HUDEP-2 (cell line): ENCODE results near the gene MOB3B.
"Not testable (repeated sequence)": the region's sequence is repeated elsewhere in the genome, so short reads cannot be mapped to it uniquely, and the experiment has no call there.

Source experiments
- DNase-seq, 76 experiments: peaks; one replicate each; lab custom pipeline; 2025; ENCODE audit not compliant: unreplicated experiment in 76 of 76; lab: John Stamatoyannopoulos, UW

MOB3B gene

GRCh38 chr9:27453860-27454553 is 75.6 kb downstream of the MOB3B start:
- no peak for DNase-seq

- no peak for DNase-seq
Measured at GRCh38 chr9:27451207-27451797, 78.3 kb downstream of the MOB3B start.

GRCh38 chr9:27450752-27451151 is 78.9 kb downstream of the MOB3B start:
- DNase-seq = no peak

- not testable (repeated sequence) for DNase-seq
Measured at GRCh38 chr9:27448356-27448755, 81.3 kb downstream of the MOB3B start.

- peak in 40 of 76 experiments; percentile 6 to 70 (median 26) for DNase-seq
Measured at GRCh38 chr9:27447031-27447683, 82.5 kb downstream of the MOB3B start.

GRCh38 chr9:27445688-27446087 is 83.9 kb downstream of the MOB3B start:
- DNase-seq = no peak

- no peak for DNase-seq
Measured at GRCh38 chr9:27445057-27445595, 84.5 kb downstream of the MOB3B start.

GRCh38 chr9:27442464-27442863 is 87.2 kb downstream of the MOB3B start:
- no peak for DNase-seq

DNA sequence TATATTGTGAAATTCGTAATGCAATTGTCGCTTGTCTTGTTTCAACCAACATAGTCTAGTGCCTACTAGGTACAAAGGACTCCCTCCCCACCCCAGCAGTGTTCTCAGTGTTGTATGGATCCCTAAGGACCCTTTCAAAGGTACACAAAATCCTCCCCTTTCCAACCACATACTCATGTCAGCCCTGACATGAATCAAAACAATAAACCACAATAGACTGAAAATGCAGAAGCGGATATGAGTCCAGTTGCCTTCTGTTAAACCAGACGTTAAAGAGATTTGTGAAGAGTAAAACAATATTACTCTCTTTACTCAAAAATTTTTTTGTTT is 87.9 kb downstream of the MOB3B start:
- no peak for DNase-seq

DNA sequence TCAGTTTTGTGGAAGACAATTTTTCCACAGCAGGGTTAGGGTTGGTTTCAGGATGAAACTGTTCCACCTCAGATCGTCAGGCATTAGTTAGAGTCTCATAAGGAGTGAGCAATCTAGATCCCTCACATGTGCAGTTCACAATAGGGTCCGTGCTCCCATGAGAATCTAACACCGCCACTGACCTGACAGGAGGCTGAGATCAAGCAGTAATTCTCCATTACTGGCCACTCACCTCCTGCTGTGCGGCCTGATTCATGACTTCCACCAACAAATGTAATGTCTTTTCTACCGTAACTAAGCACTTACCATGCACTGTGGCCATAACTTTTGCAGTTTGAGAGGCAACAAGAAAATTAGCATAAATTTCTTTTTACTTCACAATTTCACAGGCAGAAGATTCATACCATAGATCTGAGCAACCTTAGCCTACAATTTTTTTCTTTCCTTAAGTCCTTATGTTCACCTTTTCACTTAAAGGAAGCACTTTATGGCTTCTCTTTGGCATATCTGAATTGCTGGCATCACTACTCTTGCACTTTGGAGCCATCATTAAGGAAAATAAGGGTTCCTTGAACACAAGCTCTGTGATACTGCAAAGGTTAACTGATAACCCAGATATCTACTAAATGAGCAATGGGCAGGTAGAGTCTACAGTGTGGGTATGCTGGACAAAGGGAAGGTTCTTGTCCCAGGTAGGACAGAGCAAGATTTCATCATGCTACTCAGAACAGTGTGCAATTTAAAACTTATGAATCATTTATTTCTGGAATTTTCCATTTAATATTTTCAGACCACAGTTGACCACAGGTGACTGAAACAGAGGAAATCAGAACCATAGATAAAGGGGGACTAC is 88.5 kb downstream of the MOB3B start:
- no peak for DNase-seq

GRCh38 chr9:27438522-27438921 is 91.1 kb downstream of the MOB3B start:
- DNase-seq = no peak

GRCh38 chr9:27437652-27438373 is 91.8 kb downstream of the MOB3B start:
- DNase-seq = peak in 34 of 76 experiments; percentile 10 to 85 (median 50)

- no peak for DNase-seq
Measured at GRCh38 chr9:27436234-27436633, 93.4 kb downstream of the MOB3B start.

DNA sequence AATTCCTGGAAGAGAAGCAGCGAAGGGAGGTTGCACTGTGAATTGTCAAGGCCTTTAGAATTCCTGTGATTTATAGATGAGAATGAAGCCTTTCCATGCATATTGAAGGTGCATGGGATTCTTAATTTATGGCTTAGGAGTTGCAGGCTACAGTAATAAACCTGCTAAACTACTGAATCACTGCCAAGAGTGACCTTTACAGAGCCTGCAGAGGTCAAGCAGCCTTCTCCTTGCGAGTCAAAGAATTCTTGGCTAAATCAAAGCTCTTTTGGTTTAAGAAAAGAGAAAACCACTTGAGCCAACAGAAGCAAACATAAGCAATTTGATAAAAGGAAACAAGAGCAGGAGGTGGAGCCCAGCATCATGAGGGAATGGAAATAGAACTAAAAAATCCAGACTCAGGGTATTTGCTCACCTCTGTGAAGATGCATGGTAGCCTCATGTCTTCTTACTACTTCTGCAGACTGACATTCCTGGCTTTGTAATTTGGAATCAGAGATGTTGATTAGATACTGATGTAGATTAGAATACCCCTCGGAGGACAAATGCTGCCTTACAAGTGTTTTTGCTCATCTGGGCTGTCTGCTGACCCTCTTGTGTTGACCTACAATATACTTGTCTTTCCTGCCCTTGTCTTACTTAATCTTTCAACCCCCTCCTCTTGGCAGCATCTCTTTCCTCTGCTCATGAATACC is 95.8 kb downstream of the MOB3B start:
- no peak for DNase-seq

DNA sequence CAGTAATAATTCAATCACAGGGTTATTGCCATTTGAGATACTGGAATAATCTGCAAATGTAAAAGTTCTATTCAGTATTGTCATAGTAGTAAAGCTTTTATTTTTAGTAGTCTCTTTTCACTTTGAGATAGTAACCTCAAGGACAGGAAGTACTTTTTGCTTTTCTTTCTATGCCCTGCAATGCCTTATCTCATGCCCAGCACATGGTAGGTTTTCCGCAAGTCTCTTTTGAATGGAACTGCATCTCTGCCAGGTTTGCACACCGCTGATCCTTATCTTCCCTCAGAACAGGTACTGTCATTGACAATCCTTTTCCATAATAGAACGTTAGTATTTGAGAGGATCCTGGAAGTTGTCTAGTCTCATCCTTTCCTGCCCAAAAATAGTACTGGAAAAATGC is 97.3 kb downstream of the MOB3B start:
- DNase-seq = peak in 55 of 76 experiments; percentile 5 to 82 (median 44)

DNA sequence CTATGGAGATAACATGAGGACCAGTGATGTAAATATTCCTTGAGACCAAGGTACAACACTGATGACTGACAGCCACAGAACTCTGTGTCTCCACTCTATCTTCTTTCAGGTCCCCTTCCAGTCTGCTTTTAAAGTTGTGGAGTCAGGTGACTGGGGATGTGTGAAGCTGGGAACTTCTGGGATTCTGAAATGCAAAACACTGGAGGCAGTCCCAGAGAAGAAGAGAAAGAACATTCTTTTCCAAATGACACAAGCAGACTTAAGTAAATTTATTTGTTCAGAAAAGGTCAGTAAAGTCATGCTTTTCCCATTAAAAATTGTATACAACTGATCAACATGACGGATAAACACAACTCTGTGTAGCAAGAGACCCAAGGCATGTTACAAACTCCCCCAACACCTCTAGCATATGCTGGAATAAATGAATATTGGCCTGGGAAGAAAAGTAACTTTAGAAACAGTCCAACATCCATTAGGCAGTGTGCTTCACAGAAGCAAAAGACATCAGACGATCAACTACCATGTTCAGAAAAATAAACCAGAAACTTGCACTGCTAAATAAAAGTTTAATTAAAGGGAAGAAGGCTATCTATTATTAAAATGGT is 98.0 kb downstream of the MOB3B start:
- DNase-seq = no peak

GRCh38 chr9:27430750-27431535 is 98.7 kb downstream of the MOB3B start:
- DNase-seq = no peak

DNA sequence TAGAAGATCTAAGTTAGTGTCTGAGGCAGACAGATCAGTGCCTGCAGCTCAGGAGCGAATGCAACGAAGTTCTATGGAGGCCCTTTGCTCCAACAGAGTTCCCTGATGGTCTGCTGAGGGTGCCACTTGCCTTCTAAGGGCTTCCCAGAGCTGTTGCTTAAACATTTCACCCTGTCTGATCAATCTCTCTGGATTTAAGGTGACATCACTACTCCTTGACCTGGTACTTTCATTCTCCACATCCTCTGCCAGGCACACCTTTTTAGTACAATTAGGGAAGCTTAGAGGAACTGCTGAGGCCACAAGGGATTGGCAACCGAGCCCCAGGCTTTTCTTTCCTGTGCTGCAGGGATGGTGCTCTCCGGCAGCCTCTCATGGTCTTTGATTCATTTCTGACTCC is 99.7 kb downstream of the MOB3B start:
- DNase-seq = no peak

DNA sequence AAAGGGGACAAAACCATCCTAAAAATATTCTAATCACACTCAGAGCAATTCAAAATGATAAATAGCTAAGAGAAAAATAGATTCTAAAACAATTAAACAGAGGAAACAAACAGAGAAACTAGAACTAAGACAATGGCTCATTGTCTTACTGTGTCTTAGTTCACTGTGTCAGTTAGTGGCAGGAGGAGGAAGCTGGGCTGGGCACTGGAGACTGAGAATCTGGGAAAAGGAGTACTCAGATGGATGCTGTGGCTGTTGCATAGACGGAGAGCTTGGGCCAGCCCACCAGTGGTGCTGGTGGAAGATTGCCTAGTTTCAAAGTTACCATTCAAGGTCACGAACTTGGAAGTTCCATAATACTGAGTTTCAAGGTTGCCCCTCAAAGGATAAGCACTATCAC is 100.2 kb downstream of the MOB3B start:
- no peak for DNase-seq
